ENCODE results near the gene MTR.

Gene MTR

GRCh38 chr1:236947794-236948193, 152.7 kb downstream of the MTR start:
- TF ChIP-seq TCF12 (IDR thresholded peaks at IDR 0.05; ENCODE audit: low read depth) (no peak), EGR1 (IDR thresholded peaks at IDR 0.05) (no peak), YY1 (IDR thresholded peaks at IDR 0.05; ENCODE audit: low read depth) (no peak), ZBTB7A (IDR thresholded peaks at IDR 0.05; ENCODE audit: low read depth) (no peak), FOXM1 (IDR thresholded peaks at IDR 0.05; ENCODE audit: borderline replicate concordance, low read depth) (no peak), NFIC (IDR thresholded peaks at IDR 0.05) (no peak), TAF1 (IDR thresholded peaks at IDR 0.05; ENCODE audit: low read depth) (no peak), CEBPB (IDR thresholded peaks at IDR 0.05) (no peak), USF1 (IDR thresholded peaks at IDR 0.05) (no peak), EP300 (IDR thresholded peaks at IDR 0.05; ENCODE audit: borderline replicate concordance) (no peak), TEAD4 (IDR thresholded peaks at IDR 0.05) (no peak), CREB1 (IDR thresholded peaks at IDR 0.05; ENCODE audit: low read depth) (no peak), RAD21 (IDR thresholded peaks at IDR 0.05; ENCODE audit: low read depth) (no peak)
- TF ChIP-seq, protein P1, sequence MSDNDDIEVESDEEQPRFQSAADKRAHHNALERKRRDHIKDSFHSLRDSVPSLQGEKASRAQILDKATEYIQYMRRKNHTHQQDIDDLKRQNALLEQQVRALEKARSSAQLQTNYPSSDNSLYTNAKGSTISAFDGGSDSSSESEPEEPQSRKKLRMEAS (IDR thresholded peaks at IDR 0.05), result no peak
- TF ChIP-seq, protein P2, sequence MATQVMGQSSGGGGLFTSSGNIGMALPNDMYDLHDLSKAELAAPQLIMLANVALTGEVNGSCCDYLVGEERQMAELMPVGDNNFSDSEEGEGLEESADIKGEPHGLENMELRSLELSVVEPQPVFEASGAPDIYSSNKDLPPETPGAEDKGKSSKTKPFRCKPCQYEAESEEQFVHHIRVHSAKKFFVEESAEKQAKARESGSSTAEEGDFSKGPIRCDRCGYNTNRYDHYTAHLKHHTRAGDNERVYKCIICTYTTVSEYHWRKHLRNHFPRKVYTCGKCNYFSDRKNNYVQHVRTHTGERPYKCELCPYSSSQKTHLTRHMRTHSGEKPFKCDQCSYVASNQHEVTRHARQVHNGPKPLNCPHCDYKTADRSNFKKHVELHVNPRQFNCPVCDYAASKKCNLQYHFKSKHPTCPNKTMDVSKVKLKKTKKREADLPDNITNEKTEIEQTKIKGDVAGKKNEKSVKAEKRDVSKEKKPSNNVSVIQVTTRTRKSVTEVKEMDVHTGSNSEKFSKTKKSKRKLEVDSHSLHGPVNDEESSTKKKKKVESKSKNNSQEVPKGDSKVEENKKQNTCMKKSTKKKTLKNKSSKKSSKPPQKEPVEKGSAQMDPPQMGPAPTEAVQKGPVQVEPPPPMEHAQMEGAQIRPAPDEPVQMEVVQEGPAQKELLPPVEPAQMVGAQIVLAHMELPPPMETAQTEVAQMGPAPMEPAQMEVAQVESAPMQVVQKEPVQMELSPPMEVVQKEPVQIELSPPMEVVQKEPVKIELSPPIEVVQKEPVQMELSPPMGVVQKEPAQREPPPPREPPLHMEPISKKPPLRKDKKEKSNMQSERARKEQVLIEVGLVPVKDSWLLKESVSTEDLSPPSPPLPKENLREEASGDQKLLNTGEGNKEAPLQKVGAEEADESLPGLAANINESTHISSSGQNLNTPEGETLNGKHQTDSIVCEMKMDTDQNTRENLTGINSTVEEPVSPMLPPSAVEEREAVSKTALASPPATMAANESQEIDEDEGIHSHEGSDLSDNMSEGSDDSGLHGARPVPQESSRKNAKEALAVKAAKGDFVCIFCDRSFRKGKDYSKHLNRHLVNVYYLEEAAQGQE (IDR thresholded peaks at IDR 0.05; ENCODE audit: low read depth), result no peak

DNA sequence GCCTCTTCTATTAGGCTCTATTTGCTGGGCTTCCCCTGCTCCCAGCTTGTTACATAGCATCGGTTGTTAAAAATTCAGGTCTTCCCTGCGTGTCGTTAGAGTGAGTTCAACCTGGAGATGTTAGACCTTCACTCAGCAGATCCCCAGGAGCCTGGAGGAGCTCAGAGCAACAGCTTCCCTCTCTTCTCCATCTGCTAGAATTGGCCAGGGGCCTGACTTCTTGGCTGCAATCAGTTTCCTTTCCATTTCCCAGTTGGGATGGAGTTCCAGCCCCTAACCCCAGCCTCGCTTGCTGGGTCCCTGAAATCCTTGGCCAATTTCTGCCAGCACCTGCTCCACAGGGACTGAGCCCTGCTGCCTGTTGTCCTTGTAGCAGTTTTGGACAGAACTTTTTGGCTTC, 153.3 kb downstream of the MTR start:
- TF ChIP-seq EGR1 (IDR thresholded peaks at IDR 0.05), result no peak
- TF ChIP-seq NFIC (IDR thresholded peaks at IDR 0.05), result no peak
- TF ChIP-seq TEAD4 (IDR thresholded peaks at IDR 0.05), result no peak
- no peak for TF ChIP-seq CEBPB (IDR thresholded peaks at IDR 0.05)
- no peak for TF ChIP-seq TAF1 (IDR thresholded peaks at IDR 0.05; ENCODE audit: low read depth)
- no peak for TF ChIP-seq CREB1 (IDR thresholded peaks at IDR 0.05; ENCODE audit: low read depth)
- no peak for TF ChIP-seq FOXM1 (IDR thresholded peaks at IDR 0.05; ENCODE audit: borderline replicate concordance, low read depth)
- TF ChIP-seq, protein P2 (IDR thresholded peaks at IDR 0.05; ENCODE audit: low read depth), result no peak
- no peak for TF ChIP-seq EP300 (IDR thresholded peaks at IDR 0.05; ENCODE audit: borderline replicate concordance)
- TF ChIP-seq, protein P1 (IDR thresholded peaks at IDR 0.05), result no peak
- TF ChIP-seq USF1 (IDR thresholded peaks at IDR 0.05), result no peak
- TF ChIP-seq ZBTB7A (IDR thresholded peaks at IDR 0.05; ENCODE audit: low read depth), result no peak
- TF ChIP-seq TCF12 (IDR thresholded peaks at IDR 0.05; ENCODE audit: low read depth), result no peak
- no peak for TF ChIP-seq RAD21 (IDR thresholded peaks at IDR 0.05; ENCODE audit: low read depth)

DNA sequence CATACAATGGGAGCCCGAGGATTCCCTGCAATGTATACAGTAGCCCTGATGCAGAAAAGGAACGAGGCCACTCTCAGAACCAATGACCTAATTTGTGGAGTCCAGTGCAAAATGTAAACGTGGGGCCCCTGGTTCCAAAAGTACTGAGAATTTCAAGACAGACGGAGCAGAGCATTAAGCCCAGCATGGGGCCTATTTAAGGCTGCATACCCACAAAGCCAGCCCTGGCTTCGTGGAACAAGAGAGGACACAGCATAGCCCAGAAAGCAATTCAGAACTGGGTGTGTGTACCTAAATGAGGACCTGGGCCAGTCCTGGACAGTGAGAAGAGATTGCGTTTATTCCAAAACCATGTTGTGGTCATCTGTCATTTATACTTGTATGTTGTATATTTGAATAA, 153.9 kb downstream of the MTR start:
- TF ChIP-seq TAF1 (IDR thresholded peaks at IDR 0.05; ENCODE audit: low read depth), result no peak
- no peak for TF ChIP-seq CREB1 (IDR thresholded peaks at IDR 0.05; ENCODE audit: low read depth)
- TF ChIP-seq EGR1 (IDR thresholded peaks at IDR 0.05), result no peak
- TF ChIP-seq ZBTB7A (IDR thresholded peaks at IDR 0.05; ENCODE audit: low read depth), result no peak
- no peak for TF ChIP-seq FOXM1 (IDR thresholded peaks at IDR 0.05; ENCODE audit: borderline replicate concordance, low read depth)
- TF ChIP-seq EP300 (IDR thresholded peaks at IDR 0.05; ENCODE audit: borderline replicate concordance), result no peak
- no peak for TF ChIP-seq RAD21 (IDR thresholded peaks at IDR 0.05; ENCODE audit: low read depth)

DNA sequence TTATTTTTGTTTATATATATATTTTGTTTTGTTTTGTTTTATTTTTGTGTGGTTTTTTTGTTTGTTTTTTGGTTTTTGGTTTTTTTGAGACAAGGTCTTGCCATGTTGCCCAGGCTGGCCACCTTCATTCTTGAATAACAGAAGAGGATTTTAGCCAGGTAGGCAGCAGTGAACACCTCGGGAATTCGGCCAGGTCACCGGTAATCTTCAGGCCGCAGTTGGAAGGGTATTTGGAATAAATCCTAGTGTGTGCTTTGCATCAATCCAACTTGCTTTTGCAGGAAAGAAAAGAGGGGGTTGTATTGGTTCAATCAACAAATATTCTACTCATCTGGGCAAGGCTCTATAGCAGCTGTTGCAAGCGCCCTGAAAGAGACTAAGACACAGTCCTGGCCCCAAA, 155.3 kb downstream of the MTR start:
- TF ChIP-seq CEBPB (IDR thresholded peaks at IDR 0.05) (no peak), ZBTB7A (IDR thresholded peaks at IDR 0.05; ENCODE audit: low read depth) (no peak), TCF12 (IDR thresholded peaks at IDR 0.05; ENCODE audit: low read depth) (no peak), RAD21 (IDR thresholded peaks at IDR 0.05; ENCODE audit: low read depth) (no peak), EGR1 (IDR thresholded peaks at IDR 0.05) (no peak), EP300 (IDR thresholded peaks at IDR 0.05; ENCODE audit: borderline replicate concordance) (no peak), TAF1 (IDR thresholded peaks at IDR 0.05; ENCODE audit: low read depth) (no peak), NFIC (IDR thresholded peaks at IDR 0.05) (no peak), YY1 (IDR thresholded peaks at IDR 0.05; ENCODE audit: low read depth) (no peak), USF1 (IDR thresholded peaks at IDR 0.05) (no peak), TEAD4 (IDR thresholded peaks at IDR 0.05) (no peak), CREB1 (IDR thresholded peaks at IDR 0.05; ENCODE audit: low read depth) (no peak), FOXM1 (IDR thresholded peaks at IDR 0.05; ENCODE audit: borderline replicate concordance, low read depth) (no peak)
- TF ChIP-seq, protein P2 (IDR thresholded peaks at IDR 0.05; ENCODE audit: low read depth), result no peak
- TF ChIP-seq, protein P1 (IDR thresholded peaks at IDR 0.05), result no peak
